GM12892 (cell line): ENCODE data around the gene GMCL2. TPM values are rescaled to one million over a fixed set of nuclear protein-coding genes. Genes with fewer than 3 reads are reported as not detected.

Experiments
- DNase-seq: peaks from one replicate; pipeline ENCODE4 v3.0.0; 2011; ENCODE audit not compliant: insufficient read length
- FAIRE-seq: peaks from 2 replicates; lab custom pipeline; 2011; peaks lifted over from hg19 to GRCh38; lab: Jason Lieb, UNC
- POLR2A ChIP-seq: IDR thresholded peaks from 2 replicates; pipeline ENCODE4 v1.6.1; 2011; ENCODE audit warnings: low read depth, low read length, control low read depth
- POLR2AphosphoS5 ChIP-seq: IDR thresholded peaks from 2 replicates; pipeline ENCODE4 v1.6.1; 2011; ENCODE audit warnings: low read depth, low read length, control low read depth
- TAF1 ChIP-seq: IDR thresholded peaks from 2 replicates; pipeline ENCODE4 v1.6.1; 2011; ENCODE audit warnings: low read depth, mild to moderate bottlenecking, control low read depth, low read length, borderline replicate concordance
- polyA plus RNA-seq: library from polyadenylated mRNA; unstranded; fragments of >200 nt; gene quantifications from one replicate; pipeline ENCODE4 v1.2.1, GENCODE V29; 2012; ENCODE audit warnings: missing spikeins, inconsistent platforms; ENCODE audit not compliant: missing spikeins

GMCL2 gene
- not detected for polyA plus RNA-seq

GRCh38 chr5:178187014-178187413 is at the start of gene GMCL2:
GMCL2 (minus strand) TSS chr5:178187371; CDS start chr5:178187299, 72 bp downstream.
- DNase-seq, result no peak
- no peak for TF ChIP-seq POLR2AphosphoS5
- no peak for TF ChIP-seq POLR2A
- no peak for TF ChIP-seq TAF1
- no peak for FAIRE-seq

GRCh38 chr5:178236679-178237078 is 49.5 kb upstream of the GMCL2 start:
- DNase-seq, result no peak
- peak; percentile 14 for FAIRE-seq
- TF ChIP-seq POLR2AphosphoS5 (no peak), POLR2A (no peak), TAF1 (no peak)

GRCh38 chr5:178236126-178236525 is 49.0 kb upstream of the GMCL2 start:
- FAIRE-seq, result no peak
- DNase-seq, result no peak
- TF ChIP-seq POLR2A (no peak), TAF1 (no peak), POLR2AphosphoS5 (no peak)

GRCh38 chr5:178235588-178235974 is 48.4 kb upstream of the GMCL2 start:
- FAIRE-seq, result no peak
- no peak for TF ChIP-seq POLR2AphosphoS5
- no peak for TF ChIP-seq TAF1
- TF ChIP-seq POLR2A, result no peak
- no peak for DNase-seq

- DNase-seq (peak; percentile 61), FAIRE-seq (peak; percentile 54)
- TF ChIP-seq POLR2AphosphoS5 (no peak), TAF1 (no peak), POLR2A (no peak)
Measured at GRCh38 chr5:178234750-178235587, 47.8 kb upstream of the GMCL2 start.

GRCh38 chr5:178234121-178234749 is 47.1 kb upstream of the GMCL2 start:
- no peak for TF ChIP-seq POLR2A
- TF ChIP-seq TAF1, result no peak
- TF ChIP-seq POLR2AphosphoS5, result no peak
- peak; percentile 24 for FAIRE-seq
- no peak for DNase-seq

- FAIRE-seq, result no peak
- DNase-seq, result no peak
- TF ChIP-seq TAF1, result no peak
- TF ChIP-seq POLR2AphosphoS5, result no peak
- no peak for TF ChIP-seq POLR2A
Measured at GRCh38 chr5:178232920-178233429, 45.8 kb upstream of the GMCL2 start.

- FAIRE-seq, result peak; percentile 84
- TF ChIP-seq POLR2A (peak; percentile 71; the same call in 1 of the 2 replicates), POLR2AphosphoS5 (0 out of 2 replicates have a peak, but pooled peaks have one; percentile 28), TAF1 (0 out of 2 replicates have a peak, but pooled peaks have one; percentile 25)
- DNase-seq, result peak; percentile 77
Measured at GRCh38 chr5:178232124-178232919, 45.2 kb upstream of the GMCL2 start, which contains the start of gene PHYKPL. PHYKPL (minus strand) TSS chr5:178232802; CDS start chr5:178232550, 252 bp downstream.

- TF ChIP-seq POLR2AphosphoS5, result no peak
- no peak for TF ChIP-seq POLR2A
- no peak for TF ChIP-seq TAF1
- no peak for FAIRE-seq
- no peak for DNase-seq
Measured at GRCh38 chr5:178231539-178232123, 44.5 kb upstream of the GMCL2 start.

- FAIRE-seq, result no peak
- DNase-seq, result no peak
- no peak for TF ChIP-seq POLR2A
- TF ChIP-seq TAF1, result no peak
- no peak for TF ChIP-seq POLR2AphosphoS5
Measured at GRCh38 chr5:178230879-178231538, 43.8 kb upstream of the GMCL2 start.
